ENCODE data around the gene SLCO4A1. TPM values are rescaled to one million over a fixed set of nuclear protein-coding genes. Genes with fewer than 3 reads are reported as not detected.

The SLCO4A1 gene
- total and polyA plus RNA-seq, 2 experiments from 2014 or later = 25.8 to 99.0 TPM

DNA sequence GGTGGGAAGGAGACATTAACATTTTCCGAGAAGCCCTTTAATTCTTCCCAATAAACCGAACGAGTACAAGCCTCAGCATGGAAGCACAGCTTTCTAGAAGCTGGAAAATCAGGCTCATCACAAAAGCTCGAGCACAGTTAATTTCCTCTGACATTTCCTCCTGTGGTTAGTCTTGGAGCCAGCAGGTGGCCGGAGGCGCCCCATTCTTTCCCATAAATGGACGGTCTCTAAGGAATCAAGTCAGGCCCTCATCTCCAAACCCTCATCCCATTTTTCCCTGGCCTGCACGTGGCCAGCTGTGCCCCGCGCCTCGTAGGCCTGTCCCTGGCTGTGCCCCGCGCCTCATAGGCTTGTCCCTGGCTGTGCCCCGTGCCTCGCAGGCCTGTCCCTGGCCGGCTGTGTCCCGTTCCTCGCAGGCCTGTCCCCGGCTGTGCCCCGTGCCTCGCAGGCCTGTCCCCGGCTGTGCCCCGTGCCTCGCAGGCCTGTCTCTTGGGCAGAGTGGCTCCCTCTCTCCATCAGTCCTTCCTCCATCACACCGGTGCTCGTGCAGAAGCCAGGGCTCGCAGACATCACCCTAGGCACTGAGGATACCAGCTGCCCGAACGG is 46.7 kb downstream of the SLCO4A1 start:
- no peaks in the 10 kb centered on the region for H3K36me3 ChIP-seq (replicated peaks; ENCODE audit: insufficient read depth, low read depth)
- no peaks in the 10 kb centered on the region for H3K4me1 ChIP-seq (ENCODE audit: insufficient read depth)
- H2AFZ ChIP-seq = no peak overlapping the region
- no peaks in the 10 kb centered on the region for H3K9me2 ChIP-seq (replicated peaks; ENCODE audit: insufficient read depth)
- no peaks in the 10 kb centered on the region for H3K9me3 ChIP-seq (ENCODE audit: low read depth)
- no peak overlapping the region for H3K27ac ChIP-seq
- H3K4me3 ChIP-seq = no peak overlapping the region
- no peak for DNase-seq (ENCODE audit: low spot score)
- H3K4me2 ChIP-seq = no peak overlapping the region
- H3K27me3 ChIP-seq = no peaks in the 10 kb centered on the region
- WGBS (ENCODE audit: low lambda C conversion rate, missing lambda C conversion rate) = 85% methylated on average over 29 of the region's 29 CpGs
- H3K79me2 ChIP-seq = no peaks in the 10 kb centered on the region
- no peak for TF ChIP-seq EZH2 (IDR thresholded peaks at IDR 0.05; ENCODE audit: borderline replicate concordance)
- TF ChIP-seq, protein P1, sequence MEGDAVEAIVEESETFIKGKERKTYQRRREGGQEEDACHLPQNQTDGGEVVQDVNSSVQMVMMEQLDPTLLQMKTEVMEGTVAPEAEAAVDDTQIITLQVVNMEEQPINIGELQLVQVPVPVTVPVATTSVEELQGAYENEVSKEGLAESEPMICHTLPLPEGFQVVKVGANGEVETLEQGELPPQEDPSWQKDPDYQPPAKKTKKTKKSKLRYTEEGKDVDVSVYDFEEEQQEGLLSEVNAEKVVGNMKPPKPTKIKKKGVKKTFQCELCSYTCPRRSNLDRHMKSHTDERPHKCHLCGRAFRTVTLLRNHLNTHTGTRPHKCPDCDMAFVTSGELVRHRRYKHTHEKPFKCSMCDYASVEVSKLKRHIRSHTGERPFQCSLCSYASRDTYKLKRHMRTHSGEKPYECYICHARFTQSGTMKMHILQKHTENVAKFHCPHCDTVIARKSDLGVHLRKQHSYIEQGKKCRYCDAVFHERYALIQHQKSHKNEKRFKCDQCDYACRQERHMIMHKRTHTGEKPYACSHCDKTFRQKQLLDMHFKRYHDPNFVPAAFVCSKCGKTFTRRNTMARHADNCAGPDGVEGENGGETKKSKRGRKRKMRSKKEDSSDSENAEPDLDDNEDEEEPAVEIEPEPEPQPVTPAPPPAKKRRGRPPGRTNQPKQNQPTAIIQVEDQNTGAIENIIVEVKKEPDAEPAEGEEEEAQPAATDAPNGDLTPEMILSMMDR (IDR thresholded peaks at IDR 0.05; ENCODE audit: poor library complexity) = peak; percentile 4
- H4K20me1 ChIP-seq (ENCODE audit: insufficient read depth, poor library complexity, severe bottlenecking) = no peaks in the 10 kb centered on the region

DNA sequence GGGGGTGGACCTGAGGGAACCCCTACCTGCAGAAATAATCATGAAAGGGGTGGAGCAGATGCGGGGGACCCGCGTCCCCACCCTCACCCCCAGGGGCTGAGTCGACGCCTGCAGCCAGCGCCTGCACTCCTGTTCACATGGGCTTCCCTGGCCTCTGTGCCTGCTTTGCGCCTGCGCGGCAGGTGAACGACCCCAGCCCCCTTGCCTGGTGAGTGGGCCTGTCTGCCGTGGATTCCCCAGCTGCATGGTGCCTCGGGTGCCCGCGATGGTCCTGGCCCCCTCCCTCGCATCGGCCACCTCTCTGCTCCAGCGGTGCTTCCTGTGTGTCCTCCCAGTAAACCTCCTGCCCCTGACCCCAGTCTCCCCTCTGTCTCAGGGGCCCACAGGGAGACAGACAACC is 47.6 kb downstream of the SLCO4A1 start:
- 90% methylated on average over 17 of the region's 17 CpGs for WGBS (ENCODE audit: low lambda C conversion rate, missing lambda C conversion rate)
- no peak for DNase-seq (ENCODE audit: low spot score)

DNA sequence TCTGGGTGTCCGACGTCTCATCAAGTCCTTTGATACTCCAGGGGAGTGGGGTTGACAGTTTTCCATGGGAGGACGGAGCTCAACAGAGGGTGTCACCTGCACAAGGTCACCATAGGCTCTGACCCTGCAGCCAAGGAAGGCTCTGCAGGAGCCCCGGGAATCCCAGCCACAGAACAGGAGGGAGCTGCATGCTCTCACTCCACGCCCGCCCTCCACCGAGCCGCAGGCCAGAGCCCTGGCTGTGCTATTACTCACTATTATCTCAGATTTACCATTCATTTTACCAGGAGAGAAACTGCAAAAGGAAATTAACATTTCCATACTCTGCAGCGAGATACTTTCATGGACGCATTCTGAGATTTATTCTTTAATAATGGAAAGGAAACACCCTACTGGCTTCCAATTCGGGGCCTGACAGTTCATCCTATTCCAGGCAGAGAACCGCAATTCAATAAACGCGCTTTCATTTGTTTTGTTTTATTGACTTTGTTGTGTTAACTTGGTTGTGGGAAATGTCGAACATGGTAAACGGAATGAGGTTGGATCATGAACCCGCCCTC is 48.0 kb downstream of the SLCO4A1 start:
- TF ChIP-seq, protein P1 (IDR thresholded peaks at IDR 0.05; ENCODE audit: poor library complexity) = no peak
- no peak for TF ChIP-seq EZH2 (IDR thresholded peaks at IDR 0.05; ENCODE audit: borderline replicate concordance)
- no peak for TF ChIP-seq EZH2phosphoT487 (IDR thresholded peaks at IDR 0.05; ENCODE audit: low read depth, severe bottlenecking, unreplicated experiment)
- no peaks in the 10 kb centered on the region for H3K27me3 ChIP-seq
- H2AFZ ChIP-seq = no peak overlapping the region
- H3K36me3 ChIP-seq (replicated peaks; ENCODE audit: insufficient read depth, low read depth) = no peaks in the 10 kb centered on the region
- no peak overlapping the region for H3K4me3 ChIP-seq
- H4K20me1 ChIP-seq (ENCODE audit: insufficient read depth, poor library complexity, severe bottlenecking) = no peaks in the 10 kb centered on the region
- no peak for DNase-seq (ENCODE audit: low spot score)
- WGBS (ENCODE audit: low lambda C conversion rate, missing lambda C conversion rate) = 87% methylated on average over 17 of the region's 17 CpGs
- H3K27ac ChIP-seq = no peak overlapping the region
- H3K9me2 ChIP-seq (replicated peaks; ENCODE audit: insufficient read depth) = no peaks in the 10 kb centered on the region
- no peak overlapping the region for H3K4me2 ChIP-seq
- no peaks in the 10 kb centered on the region for H3K4me1 ChIP-seq (ENCODE audit: insufficient read depth)
- no peaks in the 10 kb centered on the region for H3K79me2 ChIP-seq
- H3K9me3 ChIP-seq (ENCODE audit: low read depth) = no peaks in the 10 kb centered on the region

More for the DNA sequence above, 47.6 kb downstream of the SLCO4A1 start:
- no peaks in the 10 kb centered on the region for H3K4me1 ChIP-seq (ENCODE audit: insufficient read depth)
- no peaks in the 10 kb centered on the region for H3K9me2 ChIP-seq (replicated peaks; ENCODE audit: insufficient read depth)
- no peaks in the 10 kb centered on the region for H3K27me3 ChIP-seq
- no peak overlapping the region for H3K4me2 ChIP-seq
- H3K27ac ChIP-seq = no peak overlapping the region
- H4K20me1 ChIP-seq (ENCODE audit: insufficient read depth, poor library complexity, severe bottlenecking) = no peaks in the 10 kb centered on the region
- no peaks in the 10 kb centered on the region for H3K79me2 ChIP-seq
- TF ChIP-seq, protein P1 (IDR thresholded peaks at IDR 0.05; ENCODE audit: poor library complexity) = no peak
- TF ChIP-seq EZH2phosphoT487 (IDR thresholded peaks at IDR 0.05; ENCODE audit: low read depth, severe bottlenecking, unreplicated experiment) (no peak), EZH2 (IDR thresholded peaks at IDR 0.05; ENCODE audit: borderline replicate concordance) (no peak)
- no peaks in the 10 kb centered on the region for H3K36me3 ChIP-seq (replicated peaks; ENCODE audit: insufficient read depth, low read depth)
- no peak overlapping the region for H2AFZ ChIP-seq
- H3K4me3 ChIP-seq = no peak overlapping the region
- H3K9me3 ChIP-seq (ENCODE audit: low read depth) = no peaks in the 10 kb centered on the region
